Omental fat pad (tissue), 4 donors: ENCODE results near the gene CORO2A. TPM values are rescaled to one million over a fixed set of nuclear protein-coding genes. Genes with fewer than 3 reads are reported as not detected.
A peak's percentile ranks its signal among the peaks of the same experiment; 100 is the strongest.

Experiments used
- ATAC-seq: fragments of 150-250 bp; one replicate; pipeline ENCODE4 v1.9.1; 2016; ENCODE audit warnings: mild to moderate bottlenecking, moderate library complexity; ENCODE audit not compliant: low FRiP score
- DNase-seq: peaks from one replicate; pipeline ENCODE4 v3.0.0-alpha.2; 2019; ENCODE audit warnings: low spot score
- CTCF ChIP-seq, 3 donors: fragments of 450-650 bp; IDR thresholded peaks; one replicate each; pipeline ENCODE4 v1.5.1; 2016 to 2017; ENCODE audit warnings: antibody characterized with exemption in 3 of 3, mild to moderate bottlenecking in 3 of 3, moderate library complexity in 2 of 3
- total RNA-seq, 4 donors: library from RNA; depleted of rRNA; stranded (reverse); fragments of >200 nt; gene quantifications; one replicate each; pipeline ENCODE4 v1.1.0, GENCODE V29; 2016

CORO2A gene
- total RNA-seq, 4 donors from 2014 or later = 0.56 to 4.4 (median 2.9) TPM

DNA sequence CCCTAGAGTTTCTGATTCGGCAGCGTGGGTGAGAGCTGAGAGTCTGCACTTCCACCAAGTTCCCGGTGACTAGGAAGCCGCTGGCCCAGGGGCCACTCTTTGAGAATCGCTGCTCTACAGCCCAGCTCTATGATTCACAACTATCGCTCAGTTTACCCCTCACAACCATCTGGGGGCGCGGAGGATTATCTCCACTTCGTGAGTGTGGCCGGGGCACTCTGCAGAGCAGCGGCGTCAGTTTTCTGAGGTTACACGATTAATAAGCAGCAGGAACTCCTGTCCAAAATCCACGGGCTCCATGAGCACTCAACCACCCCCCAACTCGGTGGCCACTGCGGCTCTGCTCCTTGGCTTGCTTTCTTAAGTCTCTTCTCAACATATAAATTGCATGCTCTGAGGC is 19.3 kb downstream of the CORO2A start:
- ATAC-seq (no peak), DNase-seq (no peak)
- no peak for TF ChIP-seq CTCF (IDR thresholded peaks at IDR 0.05)

- DNase-seq (no peak), ATAC-seq (no peak)
- TF ChIP-seq CTCF (IDR thresholded peaks at IDR 0.05) = no peak
These were observed 19.8 kb downstream of the CORO2A start for GRCh38 chr9:98172604-98173003.

GRCh38 chr9:98171176-98171925 is 21.1 kb downstream of the CORO2A start:
- no peak for DNase-seq
- peak; percentile 24 for ATAC-seq
- TF ChIP-seq CTCF (IDR thresholded peaks at IDR 0.05) = no peak

DNA sequence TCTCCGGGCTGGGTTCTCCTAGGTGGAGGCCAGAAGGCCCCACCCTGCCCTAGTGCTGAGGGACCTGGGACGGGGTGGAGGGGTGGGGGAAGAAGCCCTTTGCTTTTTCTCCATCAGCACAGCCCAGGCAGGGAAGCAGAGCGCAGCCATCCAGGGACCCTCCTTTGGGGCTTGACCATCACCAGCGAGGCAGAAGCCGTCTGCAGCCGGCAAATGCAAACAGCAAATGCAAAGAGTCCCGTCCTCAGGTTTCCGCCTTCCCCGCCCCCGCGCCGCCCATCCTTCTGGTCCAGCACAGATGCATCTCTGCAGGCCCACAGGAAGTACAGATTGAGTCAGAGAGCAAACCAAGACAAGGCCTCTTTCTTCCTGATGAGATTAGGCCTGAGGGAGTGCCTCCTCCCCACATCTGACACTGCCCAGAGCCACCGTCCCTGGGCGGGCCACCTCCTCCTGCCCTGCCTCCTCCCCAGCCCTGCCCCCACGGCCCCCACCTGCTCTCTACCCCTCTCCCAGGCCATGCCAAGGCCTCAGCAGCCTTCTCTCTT is 23.4 kb downstream of the CORO2A start:
- ATAC-seq (no peak), DNase-seq (no peak)
- no peak for TF ChIP-seq CTCF (IDR thresholded peaks at IDR 0.05)

DNA sequence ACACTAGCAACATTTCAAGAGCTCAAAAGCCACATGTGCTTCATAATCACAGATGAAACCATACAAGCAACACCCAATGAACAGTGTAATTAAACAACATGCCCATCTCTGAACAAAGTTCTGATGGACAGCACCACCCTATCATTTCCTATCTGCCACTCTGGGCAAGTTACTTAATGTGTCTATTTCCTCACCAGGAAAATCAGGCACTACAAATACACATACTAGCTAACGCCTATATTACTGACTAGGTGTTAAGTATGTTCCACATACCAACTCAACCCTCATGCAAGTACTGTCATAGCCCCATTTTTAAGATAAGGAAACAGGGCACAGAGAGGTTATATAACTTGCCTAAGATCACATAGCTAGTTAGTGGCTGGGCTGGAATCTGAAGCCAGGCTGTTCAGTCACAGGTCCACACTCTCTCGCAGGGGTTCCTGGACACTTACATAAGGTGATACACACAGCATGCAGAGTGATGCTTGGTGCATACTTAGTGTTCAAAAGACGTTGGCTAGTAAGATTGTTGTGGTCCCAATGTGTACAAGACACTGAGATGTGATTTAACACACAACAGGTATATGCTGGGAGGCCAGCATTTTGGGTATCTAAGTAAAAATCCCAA is 24.2 kb downstream of the CORO2A start:
- ATAC-seq (no peak), DNase-seq (no peak)

GRCh38 chr9:98164912-98165311 is 27.5 kb downstream of the CORO2A start:
- TF ChIP-seq CTCF (IDR thresholded peaks at IDR 0.05) = no peak
- ATAC-seq = no peak
- no peak for DNase-seq

More for the DNA sequence above, 24.2 kb downstream of the CORO2A start:
- TF ChIP-seq CTCF (IDR thresholded peaks at IDR 0.05) = no peak
